Stimulated activated naive CD8-positive, alpha-beta T cell treated with anti-CD3 and anti-CD28 coated beads, Interleukin-15, Interleukin-2, amounts not matched to agents 100 U/mL and 50 U/mL, for 24 hours (primary cell): ENCODE measurements around the gene POP7.
"Not testable (repeated sequence)": the region's sequence is repeated elsewhere in the genome, so short reads cannot be mapped to it uniquely, and the experiment has no call there.

Experiments
- ATAC-seq: fragments of 150-1000 bp; cut with Tn5 transposase; one replicate; pipeline ENCODE4 v1.10.0; 2021
- DNase-seq: peaks from one replicate; pipeline ENCODE4 v3.0.0; 2021

POP7 gene

DNA sequence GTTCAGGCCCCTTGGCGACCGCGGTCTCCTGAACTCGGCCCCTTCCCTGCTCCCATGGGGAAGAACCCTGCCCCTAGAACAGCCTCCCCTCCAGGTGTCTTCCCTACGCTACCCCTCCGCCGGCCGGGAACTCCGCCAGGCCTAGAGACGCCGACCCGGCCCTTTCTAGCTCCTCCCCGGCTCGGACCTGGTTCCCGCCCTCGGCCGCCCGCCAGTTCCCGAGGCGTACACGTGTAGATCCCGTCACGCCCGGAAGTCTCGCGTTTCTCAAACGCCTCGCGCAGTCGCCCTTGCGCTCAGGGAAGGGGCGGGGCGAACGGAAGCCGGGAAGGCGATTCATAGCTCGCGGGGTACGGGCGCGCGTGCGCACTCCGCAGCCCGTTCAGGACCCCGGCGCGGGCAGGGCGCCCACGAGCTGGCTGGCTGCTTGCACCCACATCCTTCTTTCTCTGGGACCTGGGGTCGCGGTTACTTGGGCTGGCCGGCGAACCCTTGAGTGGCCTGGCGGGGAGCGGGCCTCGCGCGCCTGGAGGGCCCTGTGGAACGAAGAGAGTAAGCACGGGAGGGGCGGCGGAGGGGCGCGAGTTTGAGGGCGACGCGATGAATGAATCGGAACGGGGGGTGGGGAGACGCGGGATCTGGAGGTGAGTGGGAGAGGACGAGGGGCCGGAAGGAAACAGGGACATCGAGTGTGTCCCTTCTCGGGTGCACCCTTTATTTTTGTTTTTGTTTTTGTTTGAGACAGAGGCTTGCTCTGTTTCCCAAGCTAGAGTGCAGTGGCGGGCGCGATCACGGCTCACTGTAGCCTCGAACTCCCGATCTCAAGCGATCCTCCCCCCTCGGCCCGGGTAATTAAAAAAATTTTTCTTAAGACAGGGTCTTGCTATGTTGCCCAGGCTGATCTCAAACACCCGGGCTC, at the start of gene POP7:
POP7 (plus strand) TSS at position 369 of the 919 bp plus-strand sequence. CDS start 710 bp downstream, outside the sequence.
- DNase-seq = peak; percentile 100
- peak; percentile 98 for ATAC-seq

DNA sequence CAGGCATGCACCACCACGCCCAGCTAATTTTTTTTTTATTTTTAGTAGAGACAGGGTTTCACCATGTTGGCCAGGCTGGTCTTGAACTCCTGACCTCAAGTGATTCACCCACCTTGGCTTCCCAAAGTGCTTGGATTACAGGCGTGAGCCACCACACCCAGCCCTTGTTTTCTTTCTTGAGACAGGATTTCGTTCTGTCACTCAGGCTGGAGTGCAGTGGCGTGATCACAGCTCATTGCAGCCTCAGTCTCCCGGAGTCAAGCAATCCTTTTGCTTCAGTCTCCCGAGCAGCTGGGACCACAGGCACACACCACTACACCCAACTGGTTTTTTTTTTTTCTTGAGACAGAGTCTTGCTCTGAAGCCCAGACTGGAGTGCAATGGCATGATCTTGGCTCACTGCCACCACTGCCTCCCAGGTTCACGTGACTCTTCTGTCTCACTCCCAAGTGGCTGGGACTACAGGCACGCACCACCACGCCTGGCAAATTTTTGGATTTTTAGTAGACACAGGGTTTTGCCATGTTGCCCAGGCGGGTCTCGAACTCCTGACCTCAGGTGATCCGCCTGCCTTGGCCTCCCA, 43.6 kb upstream of the POP7 start:
- not testable (repeated sequence) for DNase-seq, ATAC-seq

DNA sequence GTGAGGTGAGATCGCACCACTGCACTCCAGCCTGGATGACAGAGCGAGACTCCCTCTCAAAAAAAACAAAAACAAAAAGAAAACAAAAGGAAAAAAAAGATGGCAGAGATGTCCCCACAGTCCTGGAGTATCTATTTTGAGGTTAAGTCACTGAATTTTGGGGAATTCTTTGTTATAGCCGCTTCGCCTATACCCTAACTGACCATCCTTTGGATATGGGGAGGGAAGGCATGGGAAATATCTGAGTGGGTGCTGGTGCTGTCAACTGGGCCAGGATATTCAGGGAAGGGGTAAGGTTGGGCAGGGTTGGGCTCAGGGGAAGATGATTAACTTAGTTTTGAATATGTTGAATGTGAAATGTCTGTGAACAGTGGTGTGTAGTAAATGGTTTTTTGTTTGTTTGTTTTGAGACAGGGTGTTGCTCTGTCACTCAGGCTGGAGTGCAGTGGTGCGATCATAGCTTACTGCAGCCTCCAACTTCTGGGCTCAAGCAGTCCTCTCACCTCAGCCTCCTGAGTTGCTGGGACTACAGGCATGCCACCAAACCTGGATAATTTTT, 40.7 kb upstream of the POP7 start:
- DNase-seq (no peak), ATAC-seq (no peak)

DNA sequence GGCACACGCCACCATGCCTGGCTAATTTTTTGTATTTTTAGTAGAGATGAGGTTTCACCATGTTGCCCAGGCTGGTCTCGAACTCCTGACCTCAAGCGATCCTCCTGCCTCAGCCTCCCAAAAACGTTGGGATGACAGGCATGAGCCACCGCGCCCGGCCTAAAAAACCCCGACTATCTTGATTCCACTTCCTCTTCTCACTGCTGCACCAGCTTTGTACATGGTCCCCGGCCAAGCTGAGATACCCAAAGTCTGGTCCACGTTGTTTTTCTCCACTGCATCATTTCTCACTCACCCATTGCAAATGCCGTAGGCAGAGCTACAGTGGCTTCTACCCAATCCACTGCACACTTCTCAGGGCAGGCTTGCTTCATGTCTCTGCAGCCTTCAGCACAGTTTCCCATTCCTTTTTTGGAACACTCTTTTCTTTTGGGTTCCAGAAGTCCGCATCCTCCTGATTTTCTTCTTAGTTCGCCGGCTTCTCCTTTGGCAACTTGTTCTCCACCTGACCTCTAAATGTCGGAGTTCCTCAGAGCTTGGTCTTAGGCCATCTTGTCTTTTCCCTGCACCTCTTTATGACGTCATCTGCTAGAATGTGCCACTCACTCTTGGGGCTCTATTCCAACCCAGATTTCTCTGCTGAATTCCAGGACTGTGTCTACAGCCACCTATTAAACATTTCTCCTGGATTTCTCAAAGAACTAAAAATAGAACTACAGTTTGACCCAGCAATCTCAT, 38.4 kb upstream of the POP7 start:
- ATAC-seq (no peak), DNase-seq (no peak)

GRCh38 chr7:100668069-100668449, 37.9 kb upstream of the POP7 start:
- ATAC-seq (no peak), DNase-seq (no peak)

- DNase-seq, ATAC-seq: not testable (repeated sequence)
Observed at GRCh38 chr7:100669106-100669505, 36.8 kb upstream of the POP7 start.

GRCh38 chr7:100670074-100670473, 35.8 kb upstream of the POP7 start:
- ATAC-seq = no peak
- no peak for DNase-seq

DNA sequence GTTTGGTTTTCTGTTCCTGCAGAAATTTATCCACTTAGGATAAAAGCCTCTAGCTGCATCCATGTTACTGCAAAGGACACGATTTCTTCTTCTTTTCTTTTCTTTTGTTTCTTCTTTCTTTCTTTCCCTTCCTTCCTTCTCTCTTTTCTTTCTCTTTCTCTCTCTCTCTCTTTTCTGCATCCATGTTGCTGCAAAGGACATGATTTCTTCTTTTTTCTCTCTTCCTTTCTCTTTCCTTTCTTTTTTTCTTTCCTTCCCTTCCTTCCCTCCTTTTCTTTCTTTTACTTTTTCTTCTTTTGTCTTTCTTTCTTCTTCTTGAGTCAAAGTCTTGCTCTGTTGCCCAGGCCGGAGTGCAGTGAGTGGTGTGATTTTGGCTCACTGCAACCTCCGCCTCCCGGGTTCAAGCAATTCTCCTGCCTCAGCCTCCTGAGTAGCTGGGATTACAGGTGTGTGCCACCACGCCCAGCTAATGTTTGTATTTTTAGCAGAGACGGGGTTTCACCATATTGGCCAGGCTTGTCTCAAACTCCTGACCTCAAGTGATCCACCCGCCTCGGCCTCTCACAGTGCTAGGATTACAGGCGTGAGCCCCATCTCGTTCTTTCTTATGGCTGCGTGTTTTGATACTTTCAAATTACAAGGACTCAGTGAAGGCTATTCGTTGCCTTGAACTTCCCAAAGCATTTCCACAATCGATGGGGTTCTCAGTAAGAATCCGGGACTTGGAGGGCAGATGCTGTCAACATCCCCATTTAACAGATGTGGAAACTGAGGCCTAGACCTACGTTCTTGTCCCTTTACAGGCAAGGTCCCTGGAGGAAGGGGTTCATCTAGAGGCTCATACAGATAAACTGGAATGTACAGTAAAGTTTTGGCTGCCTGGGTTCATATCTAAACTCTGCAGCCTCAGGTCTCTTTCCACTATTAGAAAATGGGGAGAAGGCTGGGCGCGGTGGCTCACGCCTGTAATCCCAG, 34.3 kb upstream of the POP7 start:
- no peak for DNase-seq
- ATAC-seq = no peak

DNA sequence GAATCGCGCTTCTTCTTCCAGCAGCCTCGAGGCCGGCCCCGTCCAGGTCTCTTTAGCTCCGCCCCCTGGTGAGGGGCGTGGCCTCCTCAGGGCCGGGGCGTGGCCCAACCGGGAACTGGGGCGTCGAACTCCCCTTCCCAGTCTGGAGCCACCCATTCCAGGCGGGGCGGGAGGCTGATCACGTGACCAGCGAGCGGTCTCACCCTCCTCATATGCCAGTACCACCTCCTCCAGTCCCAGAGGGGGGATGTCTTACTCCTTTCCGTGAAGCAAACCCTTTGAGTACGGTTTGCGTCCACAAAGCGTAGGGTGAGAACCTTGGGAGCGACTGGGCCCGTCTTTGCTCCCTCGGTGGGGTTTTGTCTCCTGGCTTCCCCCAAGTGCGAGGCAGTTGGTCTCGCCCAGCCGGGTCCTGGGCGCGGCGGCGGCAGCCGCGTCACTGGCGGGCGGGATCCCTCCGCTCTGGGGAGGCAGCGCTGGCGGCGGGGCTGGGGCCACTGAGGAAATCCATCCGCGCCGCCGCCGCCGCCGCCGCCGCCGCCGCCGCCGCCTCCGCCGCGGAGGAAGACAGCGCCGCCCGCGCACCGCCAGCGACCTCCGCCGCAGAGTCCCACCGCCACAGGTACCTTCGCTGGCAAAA, 32.5 kb upstream of the POP7 start, which contains the start of gene GNB2:
GNB2 (plus strand) TSS at position 439 of the 640 bp plus-strand sequence. CDS start 2,526 bp downstream, outside the sequence.
- DNase-seq (peak; percentile 99), ATAC-seq (peak; percentile 79)

- DNase-seq (peak; percentile 62), ATAC-seq (no peak)
Observed at GRCh38 chr7:100673942-100674410, 31.9 kb upstream of the POP7 start.

DNA sequence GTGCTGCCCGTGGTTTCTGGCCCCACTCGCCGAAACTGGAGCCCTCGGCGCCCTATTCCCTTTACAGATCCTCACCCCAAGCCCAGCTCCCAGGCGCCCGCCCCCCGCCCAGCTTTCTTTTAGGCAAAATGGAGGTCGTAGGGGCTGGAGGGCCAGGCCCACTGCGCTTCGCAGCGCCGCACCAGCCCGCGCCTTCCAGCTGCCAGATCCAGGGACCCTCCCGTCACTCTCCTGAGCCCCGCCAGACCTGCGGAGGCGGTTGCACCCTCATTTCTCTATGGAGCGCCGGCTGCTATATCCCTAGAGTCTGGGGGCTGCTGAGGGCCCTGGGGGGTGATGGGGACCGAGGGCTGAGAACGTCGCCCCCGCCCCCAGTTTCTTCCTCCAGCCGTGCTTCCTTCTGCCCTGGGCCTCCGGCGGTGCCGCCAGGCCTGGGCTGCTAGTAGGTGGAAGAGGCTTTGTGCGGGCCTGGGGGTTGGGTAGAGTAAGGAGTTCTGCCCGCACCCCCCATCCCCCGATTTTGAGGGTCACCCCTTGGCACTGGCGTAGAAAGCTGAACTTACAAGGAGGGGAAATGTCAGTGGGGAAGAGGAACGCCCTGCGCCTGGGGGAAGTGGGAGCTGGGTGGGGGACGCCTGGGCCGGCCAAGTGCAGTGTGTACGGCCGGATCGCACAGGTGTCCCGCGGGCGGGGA, 31.4 kb upstream of the POP7 start:
- DNase-seq (peak; percentile 42), ATAC-seq (no peak)

DNA sequence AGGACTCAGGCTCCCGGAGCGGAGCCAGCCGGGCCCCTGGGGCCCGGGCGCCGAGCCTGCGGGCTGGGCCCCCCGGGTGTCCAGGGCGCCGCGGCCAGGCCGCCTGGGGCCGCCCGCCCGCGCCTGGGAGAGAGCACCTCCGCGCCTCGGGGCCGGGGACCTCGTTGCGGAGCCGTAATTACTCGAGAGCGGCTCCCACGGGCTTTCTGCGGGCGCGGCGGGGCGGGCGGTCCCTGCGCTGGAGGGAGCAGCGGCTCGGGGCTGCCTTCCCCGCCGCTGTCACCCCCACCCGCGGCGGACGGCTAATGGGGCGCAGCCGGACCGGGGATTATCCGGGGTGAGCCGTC, 30.8 kb upstream of the POP7 start:
- DNase-seq = peak; percentile 37

DNA sequence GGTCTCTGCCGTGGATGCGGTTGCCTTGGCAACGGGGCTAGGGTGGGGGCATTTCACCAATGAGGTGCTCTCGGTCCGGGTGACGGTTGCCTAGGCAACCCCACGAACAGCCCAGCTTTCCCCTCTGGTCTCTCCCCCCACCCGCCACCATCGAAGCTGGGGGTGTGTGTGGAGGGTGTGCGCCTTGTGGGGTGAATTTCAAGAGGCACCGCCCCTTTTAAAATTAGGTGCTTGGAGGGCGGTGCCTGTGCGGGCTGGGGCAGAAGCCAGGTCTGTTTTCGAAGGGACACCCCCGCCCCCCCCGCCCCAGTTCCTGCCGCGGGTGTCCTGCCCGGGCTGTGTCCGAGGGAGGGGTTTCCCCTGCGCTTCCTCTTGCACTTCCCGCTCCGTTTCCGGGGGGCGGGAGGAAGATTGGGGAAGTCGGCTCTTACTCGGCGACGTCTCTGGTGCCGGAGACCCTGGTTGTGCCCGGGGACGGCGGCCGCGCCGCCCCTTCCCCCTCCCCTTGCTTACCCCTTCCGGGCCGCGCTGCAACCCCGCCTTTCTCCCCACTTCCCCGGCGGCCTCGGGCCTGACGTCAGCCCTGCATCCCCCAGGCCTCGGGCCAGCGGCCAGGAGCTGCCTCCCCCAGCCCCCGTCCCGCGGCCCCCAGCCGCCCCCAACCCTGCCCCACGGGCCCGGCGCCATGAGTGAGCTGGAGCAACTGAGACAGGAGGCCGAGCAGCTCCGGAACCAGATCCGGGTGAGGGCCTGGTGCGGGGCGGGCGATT, 30.2 kb upstream of the POP7 start:
- ATAC-seq = peak; percentile 53
- peak; percentile 84 for DNase-seq

More for the DNA sequence above, 30.8 kb upstream of the POP7 start:
- ATAC-seq = no peak

- DNase-seq (no peak), ATAC-seq (no peak)
Observed at GRCh38 chr7:100676501-100677306, 29.2 kb upstream of the POP7 start.

- no peak for DNase-seq
- no peak for ATAC-seq
Observed at GRCh38 chr7:100677308-100678267, 28.3 kb upstream of the POP7 start.

- DNase-seq (no peak), ATAC-seq (no peak)
Observed at GRCh38 chr7:100678291-100678984, 27.5 kb upstream of the POP7 start.
